ENCODE data around the gene NOC3L. TPM values are rescaled to one million over a fixed set of nuclear protein-coding genes. Genes with fewer than 3 reads are reported as not detected.
"Not testable (repeated sequence)": the region's sequence is repeated elsewhere in the genome, so short reads cannot be mapped to it uniquely, and the experiment has no call there.

Gene NOC3L
- total RNA-seq (2014; rRNA removed; shearing (Covaris generic)): 33.3 and 37.1 TPM in 2 replicates

DNA sequence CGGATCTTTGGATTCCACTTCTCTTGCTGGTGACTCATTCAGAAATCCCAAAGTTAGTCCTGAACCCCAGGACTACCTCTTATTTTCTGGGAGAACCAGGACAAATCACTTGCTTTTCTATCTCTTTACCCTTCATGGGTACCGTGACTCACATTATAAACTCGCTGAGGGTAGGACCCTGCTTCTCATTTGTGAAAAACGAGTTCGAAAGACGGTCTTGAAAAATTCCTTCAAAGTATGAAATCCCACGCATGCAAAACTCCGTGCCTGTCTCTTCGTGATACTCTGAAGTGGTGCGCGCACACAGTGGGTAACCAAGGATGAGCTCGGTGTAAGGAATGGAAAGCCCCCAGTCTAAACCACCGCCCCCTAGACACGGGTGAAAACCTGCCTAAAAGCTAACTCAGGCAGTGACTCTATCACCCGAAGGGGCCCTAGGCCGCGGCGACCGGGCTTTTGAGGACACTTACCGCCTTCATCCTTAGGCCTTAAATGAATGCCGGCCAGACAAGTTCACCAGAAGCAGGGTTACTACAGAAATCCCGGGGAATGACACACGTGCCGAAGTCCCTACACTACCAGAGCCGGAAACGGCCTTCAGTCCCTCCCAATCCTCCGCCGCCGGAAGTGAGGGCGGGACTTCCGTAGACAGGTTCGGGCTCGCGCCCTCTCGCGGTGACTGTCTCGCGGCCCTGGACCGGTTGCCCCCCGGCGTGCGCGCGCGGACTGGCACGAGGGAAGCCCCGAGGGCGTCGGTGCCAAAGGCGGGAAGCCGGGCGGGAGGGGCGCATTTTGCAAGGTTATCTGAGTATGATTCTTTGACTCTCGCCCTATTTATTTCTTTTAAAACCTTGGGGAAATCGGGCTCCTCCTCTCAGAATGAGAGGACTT, at the start of gene NOC3L:
Gene NOC3L (minus strand): TSS at position 580 of the 891 bp plus-strand sequence. CDS start 101 bp downstream, at position 479.
- peak; percentile 93 for DNase-seq (ENCODE audit: low spot score)

GRCh38 chr10:94412449-94412848, 49.7 kb upstream of the NOC3L start:
- no peak for DNase-seq (ENCODE audit: low spot score)

DNA sequence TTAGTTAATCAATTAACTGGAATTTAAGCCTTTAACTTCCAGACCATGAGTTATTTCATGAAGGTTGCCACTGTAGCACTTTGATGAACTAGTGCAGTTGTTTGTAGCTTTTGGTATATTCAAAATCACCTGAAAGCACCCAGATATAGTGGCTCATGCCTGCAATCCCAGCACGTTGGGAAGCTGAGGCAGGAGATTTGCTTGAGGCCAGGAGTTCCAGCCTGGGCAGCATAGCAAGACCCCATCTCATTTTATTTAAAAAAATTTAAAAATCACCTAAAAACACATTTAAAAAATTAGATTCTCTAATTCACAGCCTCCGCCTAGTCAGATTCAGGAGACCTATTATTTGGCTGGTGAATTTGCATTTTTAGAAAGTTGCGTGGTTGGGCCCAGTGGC, 48.6 kb upstream of the NOC3L start:
- DNase-seq (ENCODE audit: low spot score): no peak

DNA sequence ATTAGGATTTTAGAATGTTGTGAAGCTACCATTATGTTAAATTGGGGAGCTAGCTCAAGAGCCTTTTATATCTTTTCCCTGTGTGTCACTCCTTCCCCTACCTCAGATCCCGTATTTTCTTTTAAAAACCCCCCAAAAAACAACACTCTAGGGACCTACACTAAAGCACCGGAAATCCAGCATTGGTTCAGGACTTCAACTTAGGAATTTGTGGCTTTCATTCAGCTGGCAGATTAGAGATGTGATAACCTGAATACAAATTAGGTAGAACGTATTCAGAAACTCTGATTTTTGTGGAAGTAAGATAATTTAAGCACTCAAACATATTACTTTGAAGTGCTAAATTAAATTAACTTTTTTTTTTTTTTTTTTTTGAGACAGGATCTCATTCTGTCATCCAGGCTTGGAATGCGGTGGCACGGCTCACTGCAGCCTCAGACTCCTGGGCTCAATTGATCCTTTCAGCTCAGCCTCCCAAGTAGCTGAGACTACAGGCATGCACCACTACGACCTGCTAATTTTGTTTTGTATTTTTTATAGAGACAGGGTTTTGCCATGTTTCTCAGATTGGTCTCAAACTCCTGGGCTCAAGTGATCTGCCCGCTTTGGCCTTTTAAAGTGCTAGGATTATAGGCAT, 46.4 kb upstream of the NOC3L start:
- no peak for DNase-seq (ENCODE audit: low spot score)

GRCh38 chr10:94407668-94408067, 44.9 kb upstream of the NOC3L start:
- DNase-seq (ENCODE audit: low spot score): no peak

GRCh38 chr10:94405406-94405805, 42.7 kb upstream of the NOC3L start:
- DNase-seq (ENCODE audit: low spot score): no peak

- peak; percentile 57 for DNase-seq (ENCODE audit: low spot score)
Measured at GRCh38 chr10:94403380-94404213, 40.9 kb upstream of the NOC3L start.

DNA sequence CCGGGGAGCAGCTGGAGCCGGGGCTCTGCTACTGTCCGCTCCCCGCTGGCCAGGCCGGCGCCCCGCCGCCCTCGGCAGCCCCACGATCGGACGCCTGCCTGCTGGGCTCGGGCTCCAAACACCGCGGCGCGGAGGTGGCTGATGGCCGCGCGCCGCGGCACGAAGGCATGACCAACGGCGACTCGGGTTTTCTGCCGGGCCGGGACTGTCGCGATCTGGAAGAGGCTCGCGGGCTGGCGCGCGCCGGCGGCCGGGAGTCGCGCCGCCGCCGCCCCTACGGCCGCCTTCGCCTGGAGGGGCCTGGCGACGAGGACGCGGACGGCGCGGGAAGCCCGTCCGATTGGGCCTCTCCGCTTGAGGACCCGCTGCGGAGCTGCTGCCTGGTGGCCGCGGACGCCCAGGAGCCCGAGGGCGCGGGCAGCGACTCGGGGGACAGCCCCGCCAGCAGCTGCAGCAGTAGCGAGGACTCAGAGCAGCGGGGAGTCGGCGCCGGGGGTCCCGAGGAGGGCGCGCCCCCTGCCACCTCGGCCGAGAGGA, 40.2 kb upstream of the NOC3L start:
- DNase-seq (ENCODE audit: low spot score): no peak

GRCh38 chr10:94402204-94402842, 39.6 kb upstream of the NOC3L start, which contains the start of gene TBC1D12:
TSS of gene TBC1D12 (plus strand) at chr10:94402541. CDS start at chr10:94402614, 73 bp downstream.
- peak; percentile 93 for DNase-seq (ENCODE audit: low spot score)

GRCh38 chr10:94398762-94399161, 36.0 kb upstream of the NOC3L start:
- DNase-seq (ENCODE audit: low spot score): no peak

DNA sequence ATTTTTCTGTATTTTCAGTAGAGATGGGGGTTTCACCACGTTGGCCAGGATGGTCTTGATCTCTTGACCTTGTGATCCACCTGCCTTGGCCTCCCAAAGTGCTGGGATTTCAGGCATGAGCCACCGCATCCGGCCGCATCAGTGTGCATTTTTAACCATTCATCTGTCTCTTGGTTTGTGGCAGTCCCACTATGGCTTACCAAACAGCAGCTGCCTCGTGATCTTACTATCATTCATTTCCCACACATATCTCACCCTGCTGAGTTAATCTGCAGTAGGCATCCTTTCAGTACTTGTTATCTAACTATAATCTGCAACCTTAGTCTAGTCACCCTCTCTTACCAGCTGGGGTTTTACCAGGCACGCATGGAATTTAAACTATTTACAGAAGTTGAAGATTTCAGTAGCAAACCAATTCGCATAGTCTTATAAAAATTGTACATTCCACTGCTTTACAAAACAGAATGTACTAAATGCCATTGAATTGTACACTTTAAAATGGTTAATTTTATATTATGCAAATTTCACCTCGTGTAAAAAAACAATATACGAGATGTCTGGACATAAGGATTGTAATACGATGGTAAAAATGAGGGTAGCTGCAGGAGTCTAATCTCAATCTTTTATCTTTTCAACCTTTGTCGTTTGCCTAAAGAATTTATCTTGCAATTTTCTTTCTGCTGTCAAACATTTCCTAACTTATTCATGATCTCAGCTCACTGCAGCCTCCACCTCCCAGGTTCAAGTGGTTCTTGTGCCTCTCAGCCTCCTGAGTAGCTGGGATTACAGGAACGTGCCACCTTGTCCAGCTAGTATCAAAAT, 35.0 kb upstream of the NOC3L start:
- DNase-seq (ENCODE audit: low spot score): peak; percentile 25

DNA sequence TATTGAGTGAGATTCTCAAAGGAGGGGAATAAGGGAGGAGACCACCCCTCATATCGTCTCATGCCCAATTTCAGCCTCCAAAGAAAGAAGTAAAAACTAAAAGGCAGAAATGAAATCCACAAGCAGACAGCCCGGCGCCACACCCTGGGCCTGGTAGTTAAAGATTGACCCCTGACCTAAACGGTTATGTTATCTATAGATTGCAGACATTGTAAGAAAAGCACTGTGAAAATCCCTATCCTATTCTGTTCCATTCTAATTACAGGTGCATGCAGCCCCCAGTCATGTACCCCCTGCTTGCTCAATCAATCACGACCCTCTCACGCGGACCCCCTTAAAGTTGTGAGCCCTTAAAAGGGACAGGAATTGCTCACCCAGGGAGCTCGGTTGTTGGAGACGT, 29.4 kb upstream of the NOC3L start:
- not testable (repeated sequence) for DNase-seq (ENCODE audit: low spot score)

DNA sequence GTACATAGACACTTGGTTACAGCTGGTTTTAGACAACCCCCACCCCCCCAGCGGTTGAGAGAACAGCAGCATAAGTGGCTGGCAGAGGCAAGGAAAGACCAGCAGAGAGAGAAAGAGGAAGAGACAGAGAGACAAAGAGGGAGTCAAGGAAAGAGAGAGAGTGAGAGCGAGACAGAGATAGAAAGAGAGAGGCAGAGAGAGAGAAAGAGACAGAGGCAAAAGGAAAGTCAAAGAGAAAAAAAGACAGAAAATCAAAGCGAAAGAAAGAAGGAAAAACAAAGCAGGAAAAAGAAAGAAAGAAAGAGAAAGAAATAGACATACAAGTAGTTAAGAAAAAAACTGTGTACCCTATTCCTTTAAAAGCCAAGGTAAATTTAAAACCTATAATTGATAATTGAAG, 23.0 kb upstream of the NOC3L start:
- DNase-seq (ENCODE audit: low spot score): not testable (repeated sequence)

- DNase-seq (ENCODE audit: low spot score): no peak
Measured at GRCh38 chr10:94383530-94383929, 20.8 kb upstream of the NOC3L start.

GRCh38 chr10:94376865-94377264, 14.1 kb upstream of the NOC3L start:
- no peak for DNase-seq (ENCODE audit: low spot score)

DNA sequence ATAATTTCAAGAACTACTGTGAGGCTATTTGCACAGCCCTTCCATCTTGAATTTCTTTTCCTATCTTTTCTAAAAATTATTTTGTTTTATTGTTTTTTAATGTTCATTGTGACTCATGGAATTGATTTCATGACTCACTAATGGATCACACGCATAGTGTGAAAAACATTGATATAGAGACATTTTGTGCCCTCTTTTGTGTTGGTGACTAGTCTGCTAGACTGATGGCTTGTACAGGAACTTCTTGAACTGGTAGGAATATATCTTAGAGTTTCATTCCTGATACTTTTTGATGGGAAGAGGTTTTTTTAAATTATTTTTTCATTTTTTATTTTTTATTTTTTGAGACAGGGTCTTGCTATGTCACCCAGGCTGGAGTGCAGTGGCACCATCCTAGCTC, 12.6 kb upstream of the NOC3L start:
- no peak for DNase-seq (ENCODE audit: low spot score)

DNA sequence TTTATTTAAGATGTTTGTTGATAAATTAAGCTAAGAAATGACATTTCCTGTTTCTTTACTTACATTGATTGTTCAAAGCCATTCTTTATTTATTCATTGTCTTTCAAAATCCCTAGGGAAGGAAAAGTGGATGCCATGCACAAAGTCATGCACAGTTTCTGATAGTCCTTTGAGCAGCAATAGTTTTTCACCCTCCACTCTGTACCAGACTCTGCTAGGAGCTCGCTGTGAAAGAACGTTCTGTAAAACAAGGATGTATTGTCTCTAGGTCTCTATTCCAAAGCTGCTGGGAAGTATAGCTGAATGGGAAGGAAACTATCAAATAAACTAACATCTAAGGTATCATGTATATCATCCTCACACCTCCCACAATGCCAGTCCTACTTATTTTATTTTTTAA, 7.8 kb upstream of the NOC3L start:
- DNase-seq (ENCODE audit: low spot score): no peak

GRCh38 chr10:94366382-94366781, 3.6 kb upstream of the NOC3L start:
- no peak for DNase-seq (ENCODE audit: low spot score)

GRCh38 chr10:94364482-94364881, 1.7 kb upstream of the NOC3L start:
- no peak for DNase-seq (ENCODE audit: low spot score)

GRCh38 chr10:94363251-94363565, 469 bp upstream of the NOC3L start:
- no peak for DNase-seq (ENCODE audit: low spot score)

Measured in H4 (cell line).